HG03571 (cell line): ENCODE results near the gene BEST2.
A peak's percentile ranks its signal among the peaks of the same experiment; 100 is the strongest.

Experiments
- ATAC-seq: cut with Tn5 transposase; IDR thresholded peaks from one replicate; pipeline ENCODE4 v1.9.1; 2021; ENCODE audit not compliant: unreplicated experiment

The BEST2 gene

GRCh38 chr19:12786141-12786870, 34.7 kb downstream of the BEST2 start:
- ATAC-seq, result no peak

GRCh38 chr19:12786952-12787351, 35.4 kb downstream of the BEST2 start:
- ATAC-seq, result no peak

GRCh38 chr19:12787458-12787857, 35.9 kb downstream of the BEST2 start:
- ATAC-seq, result no peak

GRCh38 chr19:12788042-12788681, 36.6 kb downstream of the BEST2 start:
- ATAC-seq, result no peak

- ATAC-seq, result no peak
These were observed 37.1 kb downstream of the BEST2 start for GRCh38 chr19:12788682-12789097.

- no peak for ATAC-seq
These were observed 37.7 kb downstream of the BEST2 start for GRCh38 chr19:12789098-12789903.

- peak; percentile 31 for ATAC-seq
These were observed 38.5 kb downstream of the BEST2 start for GRCh38 chr19:12789904-12790619.

GRCh38 chr19:12790628-12791344, 39.2 kb downstream of the BEST2 start:
- no peak for ATAC-seq

GRCh38 chr19:12791345-12792050, 39.9 kb downstream of the BEST2 start, which contains the start of gene JUNB:
TSS of gene JUNB (plus strand) at chr19:12791486. CDS start at chr19:12791772, 286 bp downstream.
- ATAC-seq, result no peak

GRCh38 chr19:12792051-12792852, 40.7 kb downstream of the BEST2 start:
- no peak for ATAC-seq

GRCh38 chr19:12792853-12793289, 41.3 kb downstream of the BEST2 start:
- ATAC-seq, result no peak

- peak; percentile 18 for ATAC-seq
These were observed 42.0 kb downstream of the BEST2 start for GRCh38 chr19:12793290-12794195.

- no peak for ATAC-seq
These were observed 42.8 kb downstream of the BEST2 start for GRCh38 chr19:12794196-12794941.

- ATAC-seq, result no peak
These were observed 43.4 kb downstream of the BEST2 start for GRCh38 chr19:12794971-12795381.

GRCh38 chr19:12796146-12797071, 44.8 kb downstream of the BEST2 start:
- no peak for ATAC-seq

- ATAC-seq, result no peak
These were observed 45.6 kb downstream of the BEST2 start for GRCh38 chr19:12797141-12797587.
